Tibial nerve (tissue), 3 donors: ENCODE measurements around the gene UTP4.

Experiments
- CTCF ChIP-seq, 5 experiments: fragments of 200-600 bp in 3 of 5; fragments of 450-650 bp in 2 of 5; sonication (generic) in 3 of 5; IDR thresholded peaks; one replicate each; pipeline ENCODE4 v1.5.1; 2016 to 2019; ENCODE audit warnings: antibody characterized with exemption in 5 of 5, mild to moderate bottlenecking in 3 of 5, moderate library complexity in 2 of 5
- POLR2A ChIP-seq, 2 donors: fragments of 450-650 bp; IDR thresholded peaks; one replicate each; pipeline ENCODE4 v1.6.1; 2017; ENCODE audit warnings: antibody characterized with exemption in 2 of 2, mild to moderate bottlenecking in 2 of 2, moderate library complexity in 2 of 2

GRCh38 chr16:69100071-69100691 lies 32.3 kb upstream of the UTP4 start:
- TF ChIP-seq POLR2A (IDR thresholded peaks at IDR 0.05), result no peak
- TF ChIP-seq CTCF (IDR thresholded peaks at IDR 0.05), result no peak
